Astrocyte (in vitro differentiated cells and primary cell): ENCODE data around the gene MRPL20.

Experiments used
- CTCF ChIP-seq: IDR thresholded peaks from 2 replicates; pipeline ENCODE4 v1.5.1; 2011; ENCODE audit warnings: low read depth, mild to moderate bottlenecking, inconsistent platforms, low read length, moderate library complexity; ENCODE audit not compliant: insufficient read depth
- EZH2 ChIP-seq: IDR thresholded peaks from 2 replicates; pipeline ENCODE4 v1.6.1; 2012; ENCODE audit warnings: mild to moderate bottlenecking, low read length, inconsistent platforms; ENCODE audit not compliant: insufficient read depth

- TF ChIP-seq CTCF: no peak
- TF ChIP-seq EZH2: no peak
These were observed 6.3 kb downstream of the MRPL20 start for GRCh38 chr1:1400576-1401456.
